SK-N-SH treated with all-trans-retinoic acid at 6 μM for 48 hours (cell line): ENCODE results near the gene JSRP1.

Experiments used
- ATAC-seq: fragments of 200-7000 bp; cut with Tn5 transposase; 3 replicates; pipeline ENCODE4 v1.9.1; 2020; ENCODE audit warnings: mild to moderate bottlenecking, moderate library complexity
- ARNTL ChIP-seq: fragments of 450-650 bp; formaldehyde crosslinking; IDR thresholded peaks from 2 replicates; pipeline ENCODE4 v1.5.0; 2020; ENCODE audit warnings: low read depth, mild to moderate bottlenecking, moderate library complexity, borderline replicate concordance
- CSDC2 ChIP-seq: fragments of 250-450 bp; sonication (Bioruptor Pico); IDR thresholded peaks from 2 replicates; pipeline ENCODE4 v1.5.0; 2020; ENCODE audit warnings: mild to moderate bottlenecking, moderate library complexity
- ESRRG ChIP-seq: fragments of 250-450 bp; sonication (Bioruptor Pico); IDR thresholded peaks from 2 replicates; pipeline ENCODE4 v1.6.1; 2021; ENCODE audit warnings: mild to moderate bottlenecking
- GLIS3 ChIP-seq: fragments of 250-450 bp; sonication (Bioruptor Pico); IDR thresholded peaks from 2 replicates; pipeline ENCODE4 v1.5.0; 2020; ENCODE audit warnings: mild to moderate bottlenecking, moderate library complexity
- ISL1 ChIP-seq: fragments of 250-450 bp; sonication (Bioruptor Pico); IDR thresholded peaks from 2 replicates; pipeline ENCODE4 v2.1.2; 2022; ENCODE audit warnings: mild to moderate bottlenecking, moderate library complexity
- OSR1 ChIP-seq: fragments of 250-450 bp; sonication (Bioruptor Pico); IDR thresholded peaks from 2 replicates; pipeline ENCODE4 v1.8.0; 2022; ENCODE audit warnings: moderate library complexity, mild to moderate bottlenecking, inconsistent platforms
- PPARA ChIP-seq: fragments of 250-450 bp; sonication (Bioruptor Pico); IDR thresholded peaks from 2 replicates; pipeline ENCODE4 v1.5.0; 2020; ENCODE audit warnings: mild to moderate bottlenecking, borderline replicate concordance
- RARB ChIP-seq: fragments of 250-450 bp; sonication (Bioruptor Pico); IDR thresholded peaks from 2 replicates; pipeline ENCODE4 v1.8.0; 2021; ENCODE audit warnings: mild to moderate bottlenecking, moderate library complexity
- SNAI2 ChIP-seq: fragments of 250-450 bp; sonication (Bioruptor Pico); IDR thresholded peaks from 2 replicates; pipeline ENCODE4 v1.5.0; 2020; ENCODE audit warnings: mild to moderate bottlenecking, moderate library complexity
- TCF4 ChIP-seq: fragments of 250-450 bp; sonication (Bioruptor Pico); IDR thresholded peaks from 2 replicates; pipeline ENCODE4 v1.8.0; 2021; ENCODE audit warnings: mild to moderate bottlenecking, moderate library complexity, borderline replicate concordance
- TOX ChIP-seq: fragments of 250-450 bp; sonication (Bioruptor Pico); IDR thresholded peaks from 2 replicates; pipeline ENCODE4 v1.8.0; 2021; ENCODE audit warnings: mild to moderate bottlenecking, moderate library complexity, borderline replicate concordance
- ZC3H10 ChIP-seq: fragments of 250-450 bp; sonication (Bioruptor Pico); IDR thresholded peaks from 2 replicates; pipeline ENCODE4 v1.5.1; 2021; ENCODE audit warnings: mild to moderate bottlenecking, moderate library complexity
- ZFP30 ChIP-seq: fragments of 450-650 bp; formaldehyde crosslinking; IDR thresholded peaks from 2 replicates; pipeline ENCODE4 v1.5.0; 2022; ENCODE audit warnings: mild to moderate bottlenecking, moderate library complexity
- ZNF565 ChIP-seq: fragments of 450-650 bp; formaldehyde crosslinking; conservative IDR thresholded peaks from 2 replicates; pipeline ENCODE4 v1.5.0; 2020; ENCODE audit warnings: low read depth, mild to moderate bottlenecking, moderate library complexity
- ZNF70 ChIP-seq: fragments of 450-650 bp; formaldehyde crosslinking; IDR thresholded peaks from 2 replicates; pipeline ENCODE4 v1.5.0; 2020; ENCODE audit warnings: mild to moderate bottlenecking, moderate library complexity
- ZNF8 ChIP-seq: fragments of 450-650 bp; formaldehyde crosslinking; IDR thresholded peaks from 2 replicates; pipeline ENCODE4 v1.5.0; 2020; ENCODE audit warnings: mild to moderate bottlenecking, moderate library complexity
- TF ChIP-seq, protein P1 (sequence below): fragments of 250-450 bp; sonication (Bioruptor Pico); IDR thresholded peaks from 2 replicates; pipeline ENCODE4 v1.5.0; 2020; ENCODE audit warnings: mild to moderate bottlenecking, moderate library complexity
- TF ChIP-seq, protein P2 (sequence below): fragments of 250-450 bp; sonication (Bioruptor Pico); IDR thresholded peaks from 2 replicates; pipeline ENCODE4 v1.5.1; 2020; ENCODE audit warnings: low read depth, mild to moderate bottlenecking, moderate library complexity
- TF ChIP-seq, protein P3 (sequence below): fragments of 250-450 bp; sonication (Bioruptor Pico); IDR thresholded peaks from 2 replicates; pipeline ENCODE4 v1.8.0; 2021; ENCODE audit warnings: low read depth, mild to moderate bottlenecking, moderate library complexity, borderline replicate concordance
- TF ChIP-seq, protein P4 (sequence below): fragments of 250-450 bp; sonication (Bioruptor Pico); IDR thresholded peaks from 2 replicates; pipeline ENCODE4 v1.5.1; 2021; ENCODE audit warnings: mild to moderate bottlenecking, moderate library complexity
- TF ChIP-seq, protein P5 (sequence below): fragments of 250-450 bp; sonication (Bioruptor Pico); IDR thresholded peaks from 2 replicates; pipeline ENCODE4 v1.8.0; 2020; ENCODE audit warnings: mild to moderate bottlenecking, moderate library complexity, borderline replicate concordance

The JSRP1 gene

DNA sequence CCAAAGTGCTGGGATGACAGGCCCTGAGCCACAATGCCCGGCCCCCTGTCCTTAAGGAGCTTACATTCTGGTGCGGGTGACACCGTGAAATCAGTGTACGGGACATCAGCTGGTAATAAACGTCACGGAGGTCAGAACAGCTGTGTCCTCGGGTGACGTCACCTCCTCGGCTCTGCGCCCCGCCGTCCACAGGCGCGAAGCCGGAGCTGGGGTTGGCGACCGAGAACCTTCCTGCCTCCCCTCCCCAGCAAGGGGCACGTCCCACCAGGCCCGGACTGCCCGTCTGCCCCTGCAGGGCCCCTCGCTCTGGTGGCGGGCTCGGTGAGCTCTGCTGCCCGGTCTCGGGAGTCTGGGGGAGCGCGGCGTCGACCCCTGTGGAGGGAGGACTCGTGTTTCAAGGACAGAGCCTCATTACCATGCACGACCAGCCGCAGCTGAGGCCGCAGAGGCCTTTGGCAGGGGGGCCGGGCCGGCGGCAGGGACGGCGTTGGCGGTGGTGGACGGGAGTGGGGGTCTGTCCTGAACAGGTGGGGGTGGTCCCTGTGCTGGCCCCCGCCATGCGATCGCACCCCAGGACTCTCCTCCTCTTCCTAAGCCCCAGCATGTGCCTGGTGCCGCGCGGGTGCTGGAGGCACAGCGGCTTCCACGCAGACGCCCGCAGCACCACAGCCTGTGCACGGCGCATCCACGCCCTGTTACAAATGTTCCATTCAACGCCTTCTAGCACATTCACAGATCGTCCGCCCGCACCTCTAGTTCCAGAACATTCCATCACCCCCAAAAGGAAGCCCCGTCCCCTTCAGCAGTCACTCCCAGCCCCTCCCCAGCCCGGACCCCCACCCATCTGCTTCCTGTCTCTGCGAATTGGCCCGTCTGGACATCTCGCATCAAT lies 46.3 kb upstream of the JSRP1 start:
- no peak for ATAC-seq
- TF ChIP-seq TCF4 (CRISPR knock-in tag) (no peak), ZNF8 (CRISPR knock-in tag) (no peak), ESRRG (CRISPR knock-in tag) (no peak), ZNF70 (CRISPR knock-in tag) (no peak), ISL1 (no peak), OSR1 (no peak), GLIS3 (no peak), TOX (CRISPR knock-in tag) (no peak), SNAI2 (CRISPR knock-in tag) (no peak), ZFP30 (CRISPR knock-in tag) (no peak)
- TF ChIP-seq, protein P1, sequence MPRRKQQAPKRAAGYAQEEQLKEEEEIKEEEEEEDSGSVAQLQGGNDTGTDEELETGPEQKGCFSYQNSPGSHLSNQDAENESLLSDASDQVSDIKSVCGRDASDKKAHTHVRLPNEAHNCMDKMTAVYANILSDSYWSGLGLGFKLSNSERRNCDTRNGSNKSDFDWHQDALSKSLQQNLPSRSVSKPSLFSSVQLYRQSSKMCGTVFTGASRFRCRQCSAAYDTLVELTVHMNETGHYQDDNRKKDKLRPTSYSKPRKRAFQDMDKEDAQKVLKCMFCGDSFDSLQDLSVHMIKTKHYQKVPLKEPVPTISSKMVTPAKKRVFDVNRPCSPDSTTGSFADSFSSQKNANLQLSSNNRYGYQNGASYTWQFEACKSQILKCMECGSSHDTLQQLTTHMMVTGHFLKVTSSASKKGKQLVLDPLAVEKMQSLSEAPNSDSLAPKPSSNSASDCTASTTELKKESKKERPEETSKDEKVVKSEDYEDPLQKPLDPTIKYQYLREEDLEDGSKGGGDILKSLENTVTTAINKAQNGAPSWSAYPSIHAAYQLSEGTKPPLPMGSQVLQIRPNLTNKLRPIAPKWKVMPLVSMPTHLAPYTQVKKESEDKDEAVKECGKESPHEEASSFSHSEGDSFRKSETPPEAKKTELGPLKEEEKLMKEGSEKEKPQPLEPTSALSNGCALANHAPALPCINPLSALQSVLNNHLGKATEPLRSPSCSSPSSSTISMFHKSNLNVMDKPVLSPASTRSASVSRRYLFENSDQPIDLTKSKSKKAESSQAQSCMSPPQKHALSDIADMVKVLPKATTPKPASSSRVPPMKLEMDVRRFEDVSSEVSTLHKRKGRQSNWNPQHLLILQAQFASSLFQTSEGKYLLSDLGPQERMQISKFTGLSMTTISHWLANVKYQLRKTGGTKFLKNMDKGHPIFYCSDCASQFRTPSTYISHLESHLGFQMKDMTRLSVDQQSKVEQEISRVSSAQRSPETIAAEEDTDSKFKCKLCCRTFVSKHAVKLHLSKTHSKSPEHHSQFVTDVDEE = no peak
- TF ChIP-seq, protein P2, sequence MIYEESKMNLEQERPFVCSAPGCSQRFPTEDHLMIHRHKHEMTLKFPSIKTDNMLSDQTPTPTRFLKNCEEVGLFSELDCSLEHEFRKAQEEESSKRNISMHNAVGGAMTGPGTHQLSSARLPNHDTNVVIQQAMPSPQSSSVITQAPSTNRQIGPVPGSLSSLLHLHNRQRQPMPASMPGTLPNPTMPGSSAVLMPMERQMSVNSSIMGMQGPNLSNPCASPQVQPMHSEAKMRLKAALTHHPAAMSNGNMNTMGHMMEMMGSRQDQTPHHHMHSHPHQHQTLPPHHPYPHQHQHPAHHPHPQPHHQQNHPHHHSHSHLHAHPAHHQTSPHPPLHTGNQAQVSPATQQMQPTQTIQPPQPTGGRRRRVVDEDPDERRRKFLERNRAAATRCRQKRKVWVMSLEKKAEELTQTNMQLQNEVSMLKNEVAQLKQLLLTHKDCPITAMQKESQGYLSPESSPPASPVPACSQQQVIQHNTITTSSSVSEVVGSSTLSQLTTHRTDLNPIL (CRISPR knock-in tag) = no peak
- TF ChIP-seq, protein P3, sequence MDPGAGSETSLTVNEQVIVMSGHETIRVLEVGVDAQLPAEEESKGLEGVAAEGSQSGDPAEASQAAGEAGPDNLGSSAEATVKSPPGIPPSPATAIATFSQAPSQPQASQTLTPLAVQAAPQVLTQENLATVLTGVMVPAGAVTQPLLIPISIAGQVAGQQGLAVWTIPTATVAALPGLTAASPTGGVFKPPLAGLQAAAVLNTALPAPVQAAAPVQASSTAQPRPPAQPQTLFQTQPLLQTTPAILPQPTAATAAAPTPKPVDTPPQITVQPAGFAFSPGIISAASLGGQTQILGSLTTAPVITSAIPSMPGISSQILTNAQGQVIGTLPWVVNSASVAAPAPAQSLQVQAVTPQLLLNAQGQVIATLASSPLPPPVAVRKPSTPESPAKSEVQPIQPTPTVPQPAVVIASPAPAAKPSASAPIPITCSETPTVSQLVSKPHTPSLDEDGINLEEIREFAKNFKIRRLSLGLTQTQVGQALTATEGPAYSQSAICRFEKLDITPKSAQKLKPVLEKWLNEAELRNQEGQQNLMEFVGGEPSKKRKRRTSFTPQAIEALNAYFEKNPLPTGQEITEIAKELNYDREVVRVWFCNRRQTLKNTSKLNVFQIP (CRISPR knock-in tag) = no peak
- TF ChIP-seq, protein P4, sequence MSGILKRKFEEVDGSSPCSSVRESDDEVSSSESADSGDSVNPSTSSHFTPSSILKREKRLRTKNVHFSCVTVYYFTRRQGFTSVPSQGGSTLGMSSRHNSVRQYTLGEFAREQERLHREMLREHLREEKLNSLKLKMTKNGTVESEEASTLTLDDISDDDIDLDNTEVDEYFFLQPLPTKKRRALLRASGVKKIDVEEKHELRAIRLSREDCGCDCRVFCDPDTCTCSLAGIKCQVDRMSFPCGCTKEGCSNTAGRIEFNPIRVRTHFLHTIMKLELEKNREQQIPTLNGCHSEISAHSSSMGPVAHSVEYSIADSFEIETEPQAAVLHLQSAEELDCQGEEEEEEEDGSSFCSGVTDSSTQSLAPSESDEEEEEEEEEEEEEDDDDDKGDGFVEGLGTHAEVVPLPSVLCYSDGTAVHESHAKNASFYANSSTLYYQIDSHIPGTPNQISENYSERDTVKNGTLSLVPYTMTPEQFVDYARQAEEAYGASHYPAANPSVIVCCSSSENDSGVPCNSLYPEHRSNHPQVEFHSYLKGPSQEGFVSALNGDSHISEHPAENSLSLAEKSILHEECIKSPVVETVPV = no peak
- TF ChIP-seq, protein P5, sequence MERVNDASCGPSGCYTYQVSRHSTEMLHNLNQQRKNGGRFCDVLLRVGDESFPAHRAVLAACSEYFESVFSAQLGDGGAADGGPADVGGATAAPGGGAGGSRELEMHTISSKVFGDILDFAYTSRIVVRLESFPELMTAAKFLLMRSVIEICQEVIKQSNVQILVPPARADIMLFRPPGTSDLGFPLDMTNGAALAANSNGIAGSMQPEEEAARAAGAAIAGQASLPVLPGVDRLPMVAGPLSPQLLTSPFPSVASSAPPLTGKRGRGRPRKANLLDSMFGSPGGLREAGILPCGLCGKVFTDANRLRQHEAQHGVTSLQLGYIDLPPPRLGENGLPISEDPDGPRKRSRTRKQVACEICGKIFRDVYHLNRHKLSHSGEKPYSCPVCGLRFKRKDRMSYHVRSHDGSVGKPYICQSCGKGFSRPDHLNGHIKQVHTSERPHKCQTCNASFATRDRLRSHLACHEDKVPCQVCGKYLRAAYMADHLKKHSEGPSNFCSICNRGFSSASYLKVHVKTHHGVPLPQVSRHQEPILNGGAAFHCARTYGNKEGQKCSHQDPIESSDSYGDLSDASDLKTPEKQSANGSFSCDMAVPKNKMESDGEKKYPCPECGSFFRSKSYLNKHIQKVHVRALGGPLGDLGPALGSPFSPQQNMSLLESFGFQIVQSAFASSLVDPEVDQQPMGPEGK = no peak

DNA sequence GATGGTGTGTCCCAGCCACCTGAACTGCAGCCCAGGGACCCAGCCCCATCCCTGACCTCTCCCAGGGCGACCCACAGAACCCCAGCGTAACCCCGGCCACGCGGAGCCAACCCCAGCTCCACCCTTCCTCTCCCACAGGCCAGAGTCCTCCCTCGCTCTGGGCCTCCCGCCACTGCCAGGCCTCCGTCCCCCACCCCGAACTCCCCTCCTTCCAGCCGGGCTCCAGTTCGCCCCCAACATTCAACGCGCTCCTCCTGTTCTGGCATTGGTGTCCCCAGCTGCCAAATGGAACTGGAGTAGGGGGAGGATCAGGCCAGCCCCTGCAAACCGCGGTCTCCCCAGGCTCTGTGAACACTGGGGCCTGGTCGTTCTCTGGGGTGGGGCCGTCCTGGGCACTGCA lies 44.3 kb upstream of the JSRP1 start:
- ATAC-seq = no peak
- TF ChIP-seq ZC3H10 = no peak
- TF ChIP-seq RARB = no peak
- no peak for TF ChIP-seq PPARA (CRISPR knock-in tag)
- TF ChIP-seq ZNF8 (CRISPR knock-in tag) = no peak
- TF ChIP-seq, protein P4 = no peak
- TF ChIP-seq TCF4 (CRISPR knock-in tag) = no peak
- no peak for TF ChIP-seq CSDC2 (CRISPR knock-in tag)
- no peak for TF ChIP-seq ZFP30 (CRISPR knock-in tag)
- no peak for TF ChIP-seq ARNTL (CRISPR knock-in tag)
- no peak for TF ChIP-seq SNAI2 (CRISPR knock-in tag)
- TF ChIP-seq ZNF565 (CRISPR knock-in tag) = no peak
